Osteocyte (in vitro differentiated cells): ENCODE results near the gene CBY2. TPM values are rescaled to one million over a fixed set of nuclear protein-coding genes. Genes with fewer than 3 reads are reported as not detected.

Source experiments
- DNase-seq: peaks from one replicate; pipeline ENCODE4 v3.0.0; 2021; ENCODE audit warnings: mixed read lengths; ENCODE audit not compliant: unreplicated experiment; ENCODE audit errors: extremely low spot score
- H3K27ac Mint-ChIP-seq: one replicate; pipeline ENCODE4 v1.8.0; 2021; ENCODE audit warnings: mild to moderate bottlenecking, mixed read lengths; ENCODE audit not compliant: unreplicated experiment
- H3K27me3 Mint-ChIP-seq: one replicate; pipeline ENCODE4 v1.8.0; 2021; ENCODE audit warnings: mixed read lengths; ENCODE audit not compliant: unreplicated experiment
- H3K36me3 Mint-ChIP-seq: one replicate; pipeline ENCODE4 v1.8.0; 2021; ENCODE audit warnings: mixed read lengths; ENCODE audit not compliant: unreplicated experiment
- H3K4me1 Mint-ChIP-seq: one replicate; pipeline ENCODE4 v1.8.0; 2021; ENCODE audit warnings: mixed read lengths; ENCODE audit not compliant: unreplicated experiment
- H3K4me3 Mint-ChIP-seq: one replicate; pipeline ENCODE4 v1.8.0; 2021; ENCODE audit warnings: mild to moderate bottlenecking, moderate library complexity, mixed read lengths; ENCODE audit not compliant: unreplicated experiment
- H3K9me3 Mint-ChIP-seq: one replicate; pipeline ENCODE4 v1.8.0; 2021; ENCODE audit warnings: mixed read lengths; ENCODE audit not compliant: unreplicated experiment
- total RNA-seq: library from RNA; stranded (reverse); gene quantifications from 2 replicates; pipeline ENCODE4 v1.2.1, GENCODE V29; 2021
- TF ChIP-seq, protein P1 (sequence below): fragments of 200-600 bp; sonication (generic); IDR thresholded peaks from 2 replicates; pipeline ENCODE4 v1.5.0; 2021; ENCODE audit warnings: antibody characterized with exemption, mild to moderate bottlenecking, moderate library complexity

Gene CBY2
- total RNA-seq, 1 donor from 2014 or later, result not detected

DNA sequence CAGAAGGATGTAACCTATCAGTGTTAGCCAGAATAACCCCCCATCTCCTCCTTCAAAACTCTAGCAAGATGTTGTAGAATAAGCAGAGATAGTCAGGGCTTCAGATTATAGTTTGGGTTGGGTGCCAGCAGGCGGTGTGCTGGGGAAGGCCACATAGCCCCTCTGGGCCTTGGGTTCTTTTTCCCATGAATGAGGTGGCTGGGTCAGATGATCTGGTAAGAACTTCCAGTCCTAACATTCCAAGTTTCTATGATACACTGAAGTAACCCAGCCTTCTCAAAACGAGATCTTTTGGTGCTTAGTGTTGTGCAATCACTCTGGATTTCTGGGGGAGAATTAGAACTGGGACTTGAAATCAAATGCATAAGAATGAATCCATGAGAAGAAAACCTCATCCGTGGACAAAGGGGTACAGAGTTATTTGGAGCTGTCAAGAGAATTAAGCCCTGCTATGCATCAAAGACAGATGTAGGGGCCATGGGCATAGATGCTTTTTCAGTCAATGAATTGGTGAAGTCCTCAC is 810 bp downstream of the CBY2 start:
- Mint-ChIP-seq H3K4me1 (peaks cover 10% of the 10 kb centered on the region), H3K27ac (no peak overlapping the region), H3K27me3 (peaks cover 16% of the 10 kb centered on the region), H3K4me3 (no peak overlapping the region), H3K9me3 (no peaks in the 10 kb centered on the region), H3K36me3 (no peaks in the 10 kb centered on the region)
- TF ChIP-seq, protein P1, sequence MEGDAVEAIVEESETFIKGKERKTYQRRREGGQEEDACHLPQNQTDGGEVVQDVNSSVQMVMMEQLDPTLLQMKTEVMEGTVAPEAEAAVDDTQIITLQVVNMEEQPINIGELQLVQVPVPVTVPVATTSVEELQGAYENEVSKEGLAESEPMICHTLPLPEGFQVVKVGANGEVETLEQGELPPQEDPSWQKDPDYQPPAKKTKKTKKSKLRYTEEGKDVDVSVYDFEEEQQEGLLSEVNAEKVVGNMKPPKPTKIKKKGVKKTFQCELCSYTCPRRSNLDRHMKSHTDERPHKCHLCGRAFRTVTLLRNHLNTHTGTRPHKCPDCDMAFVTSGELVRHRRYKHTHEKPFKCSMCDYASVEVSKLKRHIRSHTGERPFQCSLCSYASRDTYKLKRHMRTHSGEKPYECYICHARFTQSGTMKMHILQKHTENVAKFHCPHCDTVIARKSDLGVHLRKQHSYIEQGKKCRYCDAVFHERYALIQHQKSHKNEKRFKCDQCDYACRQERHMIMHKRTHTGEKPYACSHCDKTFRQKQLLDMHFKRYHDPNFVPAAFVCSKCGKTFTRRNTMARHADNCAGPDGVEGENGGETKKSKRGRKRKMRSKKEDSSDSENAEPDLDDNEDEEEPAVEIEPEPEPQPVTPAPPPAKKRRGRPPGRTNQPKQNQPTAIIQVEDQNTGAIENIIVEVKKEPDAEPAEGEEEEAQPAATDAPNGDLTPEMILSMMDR, result no peak
- no peak for DNase-seq

DNA sequence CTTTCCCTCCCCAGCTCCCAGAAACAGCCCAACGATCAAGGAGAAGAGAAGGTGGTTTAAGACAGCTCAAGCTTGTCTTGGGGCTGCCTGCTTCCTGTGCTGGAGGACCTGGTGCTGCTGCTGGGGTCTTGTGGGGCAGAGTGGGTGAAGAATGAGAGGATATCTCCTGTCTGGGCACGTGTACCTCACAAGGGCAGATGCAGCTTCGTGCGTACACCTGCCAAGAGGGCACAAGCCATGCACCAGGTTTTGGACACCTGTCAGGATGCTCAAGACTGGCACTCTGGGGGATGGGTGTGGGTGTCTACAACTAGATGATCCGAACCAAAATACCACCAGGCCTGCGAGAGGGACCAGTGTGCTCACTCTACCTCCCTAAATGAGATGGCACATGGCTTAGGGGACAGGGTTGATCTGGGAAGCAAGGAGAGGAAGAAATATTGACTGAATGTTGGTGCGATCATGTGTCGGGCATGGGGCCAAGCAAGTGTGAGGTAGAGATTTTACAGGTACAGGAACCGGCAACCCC is 2.2 kb downstream of the CBY2 start:
- H3K36me3 Mint-ChIP-seq, result no peaks in the 10 kb centered on the region
- H3K27me3 Mint-ChIP-seq, result peaks cover 11% of the 10 kb centered on the region
- TF ChIP-seq, protein P1, result no peak
- H3K4me3 Mint-ChIP-seq, result no peak overlapping the region
- peaks cover 10% of the 10 kb centered on the region for H3K4me1 Mint-ChIP-seq
- H3K27ac Mint-ChIP-seq, result no peak overlapping the region
- no peak for DNase-seq
- H3K9me3 Mint-ChIP-seq, result no peaks in the 10 kb centered on the region

DNA sequence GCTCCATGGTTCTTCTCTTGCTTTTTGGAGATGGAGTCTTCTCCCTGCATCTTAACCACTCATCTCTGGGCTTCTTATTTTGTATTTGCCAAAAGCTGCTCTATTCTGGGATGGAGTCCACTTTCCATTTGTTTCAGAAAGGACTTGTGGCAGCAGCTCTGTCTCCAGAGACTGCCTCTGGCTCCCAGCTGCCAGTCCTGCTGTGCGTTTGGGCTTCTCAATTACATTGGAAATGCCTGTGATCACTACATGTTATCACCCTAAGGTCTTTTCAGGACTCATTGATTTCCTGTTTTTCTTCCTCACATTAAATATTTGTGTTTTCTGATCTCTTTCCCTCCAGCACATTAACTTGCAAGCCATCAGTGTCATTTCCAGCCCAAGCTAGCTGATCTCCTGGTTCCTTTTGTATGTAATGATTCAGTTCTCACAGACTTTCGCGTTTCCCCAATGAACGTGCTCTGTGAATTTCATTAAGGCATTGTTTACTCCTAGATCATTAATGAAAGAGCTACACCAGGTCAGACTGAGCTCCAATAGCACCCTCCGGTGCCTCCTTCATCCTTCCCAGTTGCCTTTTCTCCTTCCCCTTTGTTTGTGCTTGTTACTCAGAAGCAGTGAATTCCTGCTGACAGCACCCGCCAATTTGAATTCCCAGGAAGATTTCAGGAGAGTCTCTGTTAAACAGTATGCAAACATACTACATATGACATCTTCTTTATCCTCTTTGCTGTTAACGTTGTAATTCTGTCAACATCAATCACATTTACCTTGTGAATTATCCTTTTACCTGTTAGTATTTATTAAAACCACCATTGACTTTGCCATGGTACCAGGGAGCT is 3.0 kb downstream of the CBY2 start:
- Mint-ChIP-seq H3K27ac (no peak overlapping the region), H3K9me3 (no peaks in the 10 kb centered on the region), H3K27me3 (peaks cover 11% of the 10 kb centered on the region), H3K4me3 (no peak overlapping the region), H3K4me1 (peaks cover 10% of the 10 kb centered on the region), H3K36me3 (no peaks in the 10 kb centered on the region)
- no peak for DNase-seq
- TF ChIP-seq, protein P1, result no peak

DNA sequence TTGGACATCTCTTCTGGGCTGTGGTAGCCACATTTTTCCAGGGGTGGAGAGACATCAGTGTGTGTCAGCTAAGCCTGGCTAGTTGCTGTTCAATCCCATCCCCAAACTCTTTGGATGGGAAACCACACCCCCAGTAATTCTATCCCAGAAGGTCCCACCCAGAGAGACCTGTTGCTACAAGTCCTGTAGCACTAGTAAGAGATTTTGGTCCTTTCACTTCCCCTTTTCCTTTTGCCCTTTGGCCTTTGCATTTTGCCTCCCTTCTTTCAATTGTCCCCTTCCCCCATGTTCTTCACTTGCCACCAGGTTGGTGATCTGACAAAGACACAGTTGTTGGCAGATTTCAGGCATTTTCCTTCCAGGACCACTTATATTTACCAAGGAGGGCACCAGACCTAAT is 3.8 kb downstream of the CBY2 start:
- TF ChIP-seq, protein P1, result no peak
- no peaks in the 10 kb centered on the region for H3K9me3 Mint-ChIP-seq
- H3K4me3 Mint-ChIP-seq, result no peak overlapping the region
- DNase-seq, result no peak
- no peak overlapping the region for H3K27ac Mint-ChIP-seq
- peaks cover 7% of the 10 kb centered on the region for H3K27me3 Mint-ChIP-seq
- no peaks in the 10 kb centered on the region for H3K36me3 Mint-ChIP-seq
- peaks cover 10% of the 10 kb centered on the region for H3K4me1 Mint-ChIP-seq

DNA sequence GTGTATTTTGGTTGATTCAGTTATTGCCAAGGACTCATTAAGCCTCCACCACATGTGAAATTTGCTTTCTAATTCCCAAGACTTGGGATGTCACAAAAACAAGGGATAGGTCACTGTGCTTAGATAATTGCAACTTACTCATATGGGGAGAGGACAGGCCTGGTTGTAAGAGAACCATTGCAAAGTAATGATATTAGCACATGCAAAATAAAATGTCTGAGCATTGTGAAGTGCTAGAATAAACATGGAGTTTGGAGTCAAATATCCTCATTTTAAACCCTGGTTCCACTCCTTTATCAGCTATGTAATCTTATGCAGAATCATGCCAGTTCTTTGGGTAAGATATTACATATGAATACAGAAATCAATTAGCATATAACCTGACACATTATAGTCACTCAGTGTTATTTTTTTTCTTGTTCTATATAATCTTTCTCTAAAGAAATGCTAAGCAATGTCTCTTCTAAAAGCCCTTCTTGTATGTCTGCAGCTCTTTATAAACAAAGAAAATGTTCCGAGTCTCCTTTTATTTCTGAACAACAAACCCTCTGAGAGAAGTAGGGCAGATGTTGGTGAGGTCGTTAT is 5.5 kb downstream of the CBY2 start:
- no peak overlapping the region for H3K27ac Mint-ChIP-seq
- H3K4me1 Mint-ChIP-seq, result peaks cover 10% of the 10 kb centered on the region
- no peak overlapping the region for H3K4me3 Mint-ChIP-seq
- H3K27me3 Mint-ChIP-seq, result peaks cover 9% of the 10 kb centered on the region
- H3K36me3 Mint-ChIP-seq, result no peaks in the 10 kb centered on the region
- no peak for DNase-seq
- no peaks in the 10 kb centered on the region for H3K9me3 Mint-ChIP-seq
- TF ChIP-seq, protein P1, result no peak
